ENCODE measurements around the gene RMDN3.
A peak's percentile ranks its signal among the peaks of the same experiment; 100 is the strongest.

RMDN3 gene

DNA sequence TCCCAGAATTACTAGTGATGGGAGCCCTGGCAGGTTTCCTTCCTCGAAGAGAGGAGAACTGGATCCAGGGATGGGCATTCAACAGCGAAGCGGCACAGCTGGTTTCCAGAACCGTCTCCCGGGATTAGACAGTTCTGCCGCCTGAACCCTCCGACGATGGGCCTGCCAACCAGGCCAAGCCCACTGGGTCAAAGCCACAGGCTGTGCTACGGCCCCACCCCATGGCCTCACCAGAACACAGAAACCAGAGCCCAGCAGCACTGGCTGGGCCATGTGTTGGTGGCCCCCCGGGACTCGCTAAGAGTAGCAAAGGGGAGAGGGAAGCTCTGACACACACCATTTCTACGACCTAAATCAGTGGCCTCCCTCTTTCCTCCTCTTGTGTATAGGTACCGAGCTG is 17.0 kb upstream of the RMDN3 start:
- no peak for DNase-seq

DNA sequence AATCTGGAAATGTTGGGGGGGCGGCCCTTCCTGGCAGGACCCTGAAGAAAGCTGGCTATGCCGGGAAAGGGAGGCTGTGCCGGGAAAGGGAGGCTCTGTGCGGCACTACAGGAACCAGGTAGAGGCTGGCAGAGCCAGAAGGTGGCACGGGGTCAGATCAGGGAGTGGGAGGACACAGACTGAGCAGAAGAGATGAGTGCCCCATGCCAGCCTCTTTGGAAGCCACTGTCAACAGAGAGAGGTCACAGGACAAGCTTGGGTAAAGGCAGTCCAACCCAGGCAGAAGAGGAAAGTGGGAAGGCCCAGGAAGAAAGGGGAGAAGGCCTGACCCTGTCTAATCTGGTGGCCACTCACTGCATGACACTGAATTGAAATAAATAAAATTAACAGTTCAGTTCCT is 16.2 kb upstream of the RMDN3 start:
- no peak for DNase-seq

DNA sequence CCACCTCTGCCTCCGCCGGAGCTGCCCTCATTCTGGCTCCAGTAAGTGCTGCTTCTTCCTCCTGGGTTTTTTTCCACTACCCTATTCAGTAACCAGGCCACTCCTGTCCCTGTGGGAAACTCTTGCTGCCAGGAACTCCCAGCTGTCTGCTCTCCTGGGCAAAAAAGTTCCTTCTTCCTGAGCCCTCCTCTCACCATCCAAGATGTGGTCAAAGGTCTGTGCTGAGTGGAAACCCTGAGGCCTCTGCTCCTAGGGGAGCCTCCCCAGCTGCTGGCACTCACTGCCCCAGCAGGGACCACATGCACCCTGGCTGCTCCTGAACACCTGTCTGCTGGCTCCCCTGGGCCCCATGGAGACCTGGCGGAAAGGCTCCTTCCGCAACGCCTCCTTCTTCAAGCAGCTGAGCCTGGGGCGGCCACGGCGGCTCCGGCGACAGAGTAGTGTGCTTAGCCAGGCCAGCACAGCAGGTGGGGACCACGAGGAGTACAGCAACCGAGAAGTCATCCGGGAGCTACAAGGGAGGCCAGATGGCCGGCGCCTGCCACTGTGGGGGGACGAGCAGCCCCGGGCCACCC is 15.2 kb upstream of the RMDN3 start:
- no peak for DNase-seq

DNA sequence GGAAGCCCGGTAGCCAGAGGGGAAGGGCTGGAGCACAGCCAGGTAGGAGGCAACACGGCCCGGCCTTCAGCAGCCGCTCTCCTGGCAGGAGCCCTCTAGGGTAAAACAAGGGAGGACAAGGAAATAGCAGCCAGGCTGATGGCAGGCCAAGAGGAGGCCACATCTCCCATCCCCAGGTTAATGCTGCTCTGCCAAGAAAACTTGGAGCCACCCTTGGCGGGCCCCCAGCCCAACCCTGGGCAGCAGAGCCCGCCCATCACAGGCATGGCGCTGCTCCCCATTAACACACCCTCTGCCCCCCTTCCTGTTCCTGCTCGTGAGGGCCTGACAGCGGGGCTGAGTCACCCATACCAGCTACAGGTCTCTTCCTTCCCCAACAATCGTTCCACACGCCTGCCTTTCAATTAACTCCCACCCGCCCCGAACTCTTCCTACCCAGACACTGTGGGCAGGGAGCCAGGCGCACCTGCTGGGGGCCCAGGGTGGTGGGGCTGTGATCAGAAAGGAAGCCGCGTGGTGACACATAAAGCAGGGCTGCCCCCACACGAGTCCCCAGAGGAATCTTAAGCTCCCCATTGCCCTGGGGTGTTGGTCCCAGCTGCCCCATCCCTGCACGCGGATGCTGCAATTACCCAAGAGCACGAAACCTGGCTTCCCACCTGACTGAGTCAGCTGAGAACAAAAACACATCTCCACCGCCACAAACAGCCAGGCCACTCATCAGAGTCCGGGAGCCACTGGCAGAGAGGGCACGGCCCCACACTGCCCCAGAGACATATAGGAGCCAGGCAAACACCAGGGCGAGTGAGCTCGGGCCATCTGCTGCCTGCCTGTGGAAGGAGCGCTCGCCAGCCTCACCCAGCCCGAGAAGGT is 14.5 kb upstream of the RMDN3 start, which contains the start of gene C15orf62:
Gene C15orf62 (plus strand): TSS at position 707 of the 873 bp plus-strand sequence. CDS start 516 bp downstream, outside the sequence.
- DNase-seq: no peak

DNA sequence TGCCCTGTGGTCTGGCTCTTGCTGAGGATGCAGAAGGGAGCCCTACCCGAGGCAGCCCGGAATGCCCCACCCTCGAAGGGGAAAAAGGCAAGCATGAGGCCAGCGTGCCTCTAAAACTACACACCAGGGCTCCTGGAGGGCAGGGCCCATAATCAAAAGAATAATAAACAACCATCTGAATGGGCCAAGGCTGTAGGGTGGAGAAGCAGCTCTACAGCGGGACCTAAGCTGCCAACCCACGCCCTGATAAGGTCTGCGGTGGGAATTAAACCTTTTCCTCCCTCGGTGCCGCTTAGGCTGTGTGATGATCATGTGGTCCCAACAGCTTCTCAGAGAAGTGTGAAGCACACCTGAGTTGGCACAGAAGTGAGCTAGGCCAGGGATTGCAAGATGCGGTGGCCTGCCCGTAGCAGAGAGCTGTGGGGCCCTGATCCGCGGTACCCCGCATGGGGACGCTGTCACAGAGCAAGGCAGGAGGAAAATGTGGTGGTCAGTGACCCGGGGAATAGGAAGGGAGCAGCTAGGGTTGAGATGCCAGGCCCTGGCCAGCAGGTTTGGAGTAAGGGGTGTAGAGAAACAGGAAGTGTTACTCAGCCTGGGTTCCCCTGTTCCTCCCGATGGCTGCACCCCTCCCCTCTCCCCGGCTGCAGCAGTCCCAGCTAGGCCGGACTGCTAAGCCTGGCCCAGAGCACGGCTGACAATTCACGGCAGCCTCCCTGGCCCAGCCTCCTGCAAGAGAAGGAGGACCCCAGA is 13.6 kb upstream of the RMDN3 start:
- no peak for DNase-seq

DNA sequence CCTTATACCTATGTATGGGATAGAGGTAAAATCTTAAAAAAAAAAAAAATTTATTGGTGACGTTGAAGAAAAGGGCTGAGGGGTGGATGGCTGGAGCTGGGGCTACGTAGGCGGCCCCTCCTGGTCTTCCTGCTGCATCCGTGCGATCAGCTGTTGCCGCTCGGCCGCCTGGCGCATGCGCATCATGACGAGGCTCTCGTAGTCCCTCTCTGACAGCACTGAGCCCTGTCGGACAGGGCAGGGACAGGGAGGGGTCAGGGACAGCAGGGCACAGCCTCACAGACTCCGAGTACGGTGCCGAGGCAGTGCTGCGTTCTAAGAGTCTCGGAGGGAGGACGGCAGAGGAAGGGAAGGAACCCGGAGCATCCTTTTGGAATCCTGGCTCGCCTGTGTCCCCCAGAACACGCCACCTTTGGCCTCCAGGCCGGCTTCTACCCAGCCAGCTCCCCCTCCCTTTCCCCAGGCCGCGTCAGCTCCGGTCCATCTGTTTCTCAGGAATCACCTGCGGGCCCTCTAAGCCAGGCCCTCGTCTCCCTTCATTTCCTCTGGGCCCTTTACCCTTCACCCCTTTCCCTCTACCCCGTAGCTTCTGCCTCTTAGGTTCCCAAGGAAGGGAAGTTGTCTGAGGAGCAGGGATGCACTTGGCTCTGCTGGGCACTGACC is 12.9 kb upstream of the RMDN3 start:
- no peak for DNase-seq

DNA sequence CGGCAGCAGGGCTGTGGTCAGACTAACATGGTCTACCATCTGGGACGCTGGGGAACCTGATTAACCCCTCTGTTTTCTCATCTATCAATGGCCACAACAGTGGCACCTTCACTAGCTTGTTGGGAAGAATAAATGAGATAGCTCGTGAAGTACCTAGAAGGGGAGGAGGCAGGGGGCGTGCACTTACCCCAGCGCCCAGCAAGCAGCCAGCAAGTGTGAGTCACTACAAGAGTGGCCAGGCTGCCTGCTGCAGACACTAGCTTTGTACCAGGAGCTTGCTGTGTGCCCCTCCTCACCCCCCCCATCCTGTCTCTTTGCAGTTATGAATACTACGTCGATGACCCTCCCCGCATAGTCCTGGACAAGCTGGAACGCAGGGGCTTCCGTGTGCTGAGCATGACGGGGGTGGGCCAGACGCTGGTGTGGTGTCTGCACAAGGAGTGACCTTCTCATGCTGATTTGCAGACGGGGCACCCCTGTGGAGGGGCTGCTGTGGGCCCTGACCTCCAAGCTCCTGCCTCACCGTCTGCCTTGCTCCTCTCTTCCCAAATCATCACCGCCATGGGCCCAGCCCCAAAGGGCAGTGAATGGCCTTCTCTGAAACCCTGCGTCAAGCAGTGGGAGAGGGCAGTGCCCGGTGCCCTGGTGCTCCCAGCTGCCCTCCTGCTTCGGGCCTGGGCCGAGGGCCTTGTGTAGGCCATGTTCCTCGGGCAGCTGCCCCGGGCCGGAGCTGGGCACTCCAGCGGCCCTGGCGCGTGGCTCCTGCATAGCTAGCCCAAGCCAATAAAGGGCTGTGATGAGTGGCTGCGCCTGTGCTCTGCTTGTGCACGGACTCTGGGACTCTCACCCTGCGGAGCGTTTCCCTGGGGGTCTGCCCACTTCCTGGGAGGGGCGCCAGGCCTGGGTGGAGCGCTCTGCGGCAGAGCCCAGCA is 12.1 kb upstream of the RMDN3 start:
- DNase-seq: no peak

DNA sequence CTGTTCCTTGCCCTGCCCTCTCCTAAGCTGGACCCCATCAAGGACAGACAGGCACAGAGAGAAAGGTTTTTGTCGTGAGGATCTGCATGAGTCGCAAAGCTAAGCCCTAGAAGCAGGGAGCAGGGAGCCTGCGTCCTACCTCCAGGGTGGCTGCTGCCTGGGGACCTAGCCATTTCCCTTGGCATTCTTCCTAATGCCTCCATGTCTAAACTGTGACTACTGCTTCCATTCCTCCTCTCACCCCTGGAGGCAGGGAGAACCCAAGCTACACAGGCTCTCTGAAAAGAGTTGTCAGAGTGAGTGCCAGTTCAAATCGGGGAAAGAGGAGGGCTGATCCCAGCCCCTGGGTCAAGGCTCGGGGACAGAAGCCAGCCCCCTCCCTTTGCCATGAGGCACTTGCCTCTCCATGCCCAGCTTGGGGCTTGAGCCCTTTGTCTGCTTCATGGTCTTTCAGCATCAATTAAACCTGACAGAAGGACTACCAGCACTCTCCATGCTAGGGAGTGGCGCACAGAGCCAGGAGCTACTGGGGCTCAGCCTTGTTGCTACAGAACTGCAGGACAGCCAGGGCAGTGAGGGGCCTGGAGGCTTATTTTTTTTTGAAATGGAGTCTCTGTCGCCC is 11.3 kb upstream of the RMDN3 start:
- DNase-seq: no peak

DNA sequence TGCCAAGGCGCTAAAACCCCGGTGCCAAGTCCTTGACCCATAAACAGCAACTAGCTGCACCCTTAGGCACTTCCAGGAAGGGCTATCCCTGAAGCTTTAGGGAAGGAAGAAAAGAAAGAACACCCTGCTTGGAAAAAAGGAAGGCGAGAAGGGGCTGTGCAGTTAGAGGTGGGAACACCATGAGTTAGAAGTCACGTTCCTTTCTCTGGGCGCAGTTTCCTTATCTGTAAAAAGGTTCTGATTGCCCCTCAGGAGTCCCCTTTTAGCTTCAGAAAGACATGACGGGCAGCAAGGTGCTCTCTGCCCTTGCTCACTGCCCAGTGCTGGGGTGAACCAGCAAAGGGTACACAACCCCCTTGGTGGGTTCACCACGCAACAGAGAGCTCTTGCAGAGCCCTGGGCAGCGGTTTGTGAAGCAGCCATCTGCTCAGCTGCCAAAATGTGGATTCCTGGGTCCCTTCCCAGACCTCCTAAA is 9.6 kb upstream of the RMDN3 start:
- no peak for DNase-seq

DNA sequence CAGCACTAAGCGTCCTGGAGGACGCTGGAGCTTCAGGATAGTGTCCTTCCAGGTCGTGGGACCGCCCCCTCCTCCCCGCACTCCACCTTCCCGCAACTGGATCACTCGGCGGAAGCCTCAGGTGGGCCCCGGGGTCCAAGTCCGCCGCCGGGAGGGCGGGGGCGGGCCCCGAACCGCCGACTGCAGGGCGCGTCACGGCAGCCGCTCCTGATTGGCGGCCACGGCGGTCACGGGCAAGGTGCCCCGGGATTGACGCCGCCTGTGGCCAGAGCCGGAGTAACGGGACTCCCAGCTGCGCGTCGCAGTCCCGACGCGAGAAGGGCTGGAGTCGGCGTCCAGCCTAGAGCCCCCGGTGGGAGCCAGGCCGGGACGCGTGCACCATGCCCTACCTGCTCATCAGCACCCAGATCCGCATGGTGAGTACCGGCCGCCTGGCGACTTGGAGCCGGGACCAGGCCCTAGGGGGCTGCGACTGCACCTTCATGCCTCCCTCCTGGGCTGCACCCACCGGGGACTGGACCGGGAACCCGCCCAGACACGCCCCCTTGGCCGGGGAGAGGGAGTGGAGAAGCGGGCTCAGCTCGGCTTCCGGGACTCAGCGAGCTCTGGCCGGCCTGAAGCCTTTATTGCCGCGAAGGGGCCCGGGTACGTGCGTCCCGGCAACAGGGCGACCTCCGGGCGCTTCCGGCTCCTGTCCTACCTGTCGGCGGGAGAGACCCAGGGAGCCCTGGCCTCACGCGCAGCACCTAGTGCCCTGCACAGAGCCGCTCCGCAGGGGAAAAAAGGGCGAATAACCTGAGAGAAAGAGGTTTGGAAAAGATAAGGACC is 9.0 kb upstream of the RMDN3 start, which contains the start of gene GCHFR:
Gene GCHFR (plus strand): TSS at position 268 of the 828 bp plus-strand sequence. CDS start 113 bp downstream, at position 381.
- DNase-seq: peak; percentile 67 to 73

DNA sequence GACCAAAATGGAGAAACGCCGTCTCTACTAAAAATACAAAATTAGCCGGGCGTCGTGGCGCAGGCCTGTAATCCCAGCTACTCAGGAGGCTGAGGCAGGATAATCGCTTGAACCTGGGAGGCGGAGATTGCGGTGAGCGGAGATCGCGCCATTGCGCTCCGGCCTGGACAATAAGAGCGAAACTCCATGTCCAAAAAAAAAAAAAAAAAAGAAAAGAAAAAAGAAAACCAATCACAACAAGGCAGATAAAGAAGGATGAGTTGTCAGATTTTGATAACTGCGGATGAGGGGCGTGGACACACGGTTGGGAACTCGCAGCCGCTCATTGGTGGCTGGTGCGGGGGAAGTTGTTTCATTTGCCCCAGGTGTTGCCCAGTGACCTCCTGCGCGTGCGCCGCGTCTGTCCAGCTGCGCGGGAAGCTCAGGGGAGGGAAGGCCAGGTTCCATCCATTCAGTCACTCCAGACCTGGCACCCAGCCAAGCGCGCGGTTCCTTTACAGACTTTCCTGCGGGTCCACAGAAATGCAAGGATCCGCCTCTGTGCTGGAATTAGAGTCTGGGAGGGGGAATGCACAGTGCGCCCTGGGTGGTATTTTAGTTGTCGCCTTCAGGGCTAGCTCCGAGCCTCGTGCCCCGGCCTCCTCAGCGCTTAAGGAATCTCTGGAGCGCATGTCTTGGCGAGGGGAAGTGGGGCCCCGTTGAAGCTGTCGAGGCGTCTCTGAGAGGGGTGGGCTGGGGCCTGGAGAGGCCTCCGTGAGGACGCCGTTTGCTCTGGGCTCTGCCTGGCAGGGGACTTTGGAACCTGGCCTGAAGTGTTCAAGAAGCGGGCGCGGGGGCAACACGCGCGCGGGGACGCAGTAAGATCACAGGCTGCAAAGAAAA is 8.1 kb upstream of the RMDN3 start:
- peak; percentile 49 to 51 for DNase-seq

DNA sequence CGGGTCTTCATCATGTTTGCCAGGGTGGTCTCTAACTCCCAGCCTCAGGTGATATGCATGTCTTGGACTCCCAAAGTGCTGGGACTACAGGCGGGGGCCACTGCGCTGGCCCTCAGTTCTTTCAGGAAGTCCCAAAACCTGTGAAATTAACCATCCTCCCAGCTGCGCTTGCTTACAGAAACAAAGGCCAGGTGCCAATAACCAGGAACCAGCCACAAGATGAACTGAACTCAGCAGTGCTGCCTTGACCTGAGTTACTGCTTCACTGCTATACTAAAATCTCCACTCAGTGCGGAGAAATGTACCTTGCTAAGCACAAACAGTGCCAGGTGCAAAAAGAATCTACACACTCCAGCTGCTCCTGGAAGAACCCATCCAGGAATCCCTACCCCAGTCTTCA is 4.9 kb upstream of the RMDN3 start:
- no peak for DNase-seq

DNA sequence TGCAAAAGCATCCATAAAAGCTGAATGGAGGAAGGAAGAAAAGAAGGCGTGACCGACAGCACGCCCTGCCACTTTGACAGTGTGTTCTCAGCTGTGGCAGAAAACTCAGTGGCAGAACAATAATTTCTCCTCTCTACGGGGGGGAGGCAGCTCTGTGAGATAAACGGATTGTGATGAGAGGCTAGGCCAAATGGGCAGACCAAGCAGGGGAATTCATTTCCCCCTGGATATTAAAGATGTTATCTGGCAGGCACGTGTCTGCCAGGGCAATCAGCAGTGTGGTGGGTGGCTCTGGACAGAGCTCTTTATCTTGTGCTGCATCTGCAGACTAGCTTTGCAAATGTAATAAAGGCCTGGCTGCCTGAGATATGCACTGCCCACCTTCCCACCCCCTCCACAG is 1.9 kb upstream of the RMDN3 start:
- no peak for DNase-seq

DNA sequence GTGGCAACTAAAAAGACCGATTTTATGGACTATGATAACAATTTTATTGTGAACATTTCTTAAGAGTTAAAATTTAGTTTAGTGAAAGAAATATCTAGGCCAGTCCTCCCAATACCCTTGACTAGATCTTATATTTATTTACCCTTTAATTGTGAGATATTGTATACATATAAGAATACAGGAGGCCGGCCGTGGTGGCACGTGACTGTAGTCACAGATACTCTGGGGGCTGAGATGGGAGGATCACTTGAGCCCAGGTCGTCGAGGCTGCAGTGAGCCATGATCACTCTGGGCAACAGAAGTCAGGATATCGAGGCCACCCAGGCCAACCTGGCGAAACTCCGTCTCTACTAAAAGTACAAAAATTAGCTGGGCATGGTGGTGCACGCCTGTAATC is 756 bp upstream of the RMDN3 start:
- DNase-seq: no peak

DNA sequence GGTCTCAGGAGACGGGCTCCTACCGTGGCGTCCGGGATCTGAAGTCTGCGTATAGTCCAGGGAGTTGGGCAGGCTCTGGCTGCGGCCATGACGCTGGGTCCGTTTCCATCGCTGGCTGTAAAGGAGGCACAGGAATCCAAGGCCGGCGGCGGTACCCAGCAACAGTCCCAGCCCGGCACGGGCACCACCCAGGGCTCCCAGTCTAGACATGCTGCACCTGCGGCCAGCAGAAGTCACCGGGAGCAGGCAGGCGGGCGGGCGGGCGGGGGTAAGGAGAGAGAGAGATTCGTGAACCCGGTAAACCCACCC is 526 bp downstream of the RMDN3 start:
- DNase-seq: no peak

DNA sequence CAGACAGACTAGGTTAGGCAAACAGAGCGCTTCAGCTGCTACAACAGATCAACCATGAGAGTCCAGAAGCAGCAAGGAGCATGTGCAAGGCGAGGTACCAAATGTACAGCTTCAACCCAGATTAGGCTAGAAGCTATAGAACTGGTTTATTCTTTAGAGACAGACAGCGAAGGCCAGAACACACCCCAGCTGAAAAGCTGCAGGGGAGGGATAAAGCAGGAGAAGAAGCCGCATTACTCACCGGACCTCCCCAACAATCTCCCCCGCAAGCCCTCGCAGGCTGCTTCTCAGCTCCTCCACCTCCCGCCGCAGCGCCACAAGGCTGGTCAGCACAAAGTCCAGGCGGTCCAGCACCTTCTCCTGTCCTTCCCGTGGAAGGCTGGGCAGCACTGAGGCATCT is 3.3 kb downstream of the RMDN3 start:
- no peak for DNase-seq

DNA sequence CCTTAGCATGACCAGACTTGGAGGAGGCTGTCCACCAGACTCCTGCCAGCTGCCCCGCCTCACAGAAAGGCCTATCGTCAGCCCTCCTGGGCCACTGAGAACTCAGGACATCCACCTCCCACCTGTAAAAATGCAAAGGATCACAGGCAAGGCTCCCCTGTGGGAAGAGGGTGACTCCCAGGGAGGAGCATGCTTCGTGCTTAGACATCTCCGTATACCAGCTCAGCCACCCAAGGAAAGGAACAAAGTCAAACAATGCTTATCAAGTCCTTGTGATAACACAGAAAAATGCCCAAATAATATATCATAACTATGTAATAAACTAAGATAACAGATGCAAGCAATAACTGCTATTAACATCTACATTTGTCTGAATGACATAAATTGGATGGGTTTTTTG is 4.2 kb downstream of the RMDN3 start:
- DNase-seq: no peak

DNA sequence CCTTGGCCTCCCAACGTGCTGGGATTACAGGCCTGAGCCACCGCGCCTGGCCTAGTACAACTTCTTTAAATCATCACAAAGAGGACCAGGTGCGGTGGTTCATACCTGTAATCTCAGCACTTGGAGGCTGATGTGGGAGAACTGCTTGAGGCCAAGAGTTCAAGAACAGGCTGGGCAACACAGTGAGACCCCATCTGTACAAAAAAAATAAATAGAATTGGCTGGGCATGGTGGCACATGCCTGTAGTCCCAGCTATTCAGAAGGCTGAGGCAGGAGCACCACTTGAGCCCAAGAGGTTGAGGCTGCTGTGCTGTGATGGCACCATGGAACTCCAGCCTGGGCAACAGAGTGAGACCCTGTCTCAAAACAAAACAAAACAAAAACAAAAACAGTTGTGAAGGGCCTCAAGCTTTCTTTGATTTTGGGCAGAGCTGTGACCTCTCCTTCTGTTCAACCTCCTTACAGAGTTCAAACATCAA is 5.9 kb downstream of the RMDN3 start:
- no peak for DNase-seq
